ENCODE results near the gene TTC28. TPM values are rescaled to one million over a fixed set of nuclear protein-coding genes. Genes with fewer than 3 reads are reported as not detected.

The TTC28 gene
- total and polyA plus RNA-seq, 2 donors (not counting 3 experiments of a cell fraction or from before 2014, with no cell fraction given) = 16.5 to 51.1 TPM

DNA sequence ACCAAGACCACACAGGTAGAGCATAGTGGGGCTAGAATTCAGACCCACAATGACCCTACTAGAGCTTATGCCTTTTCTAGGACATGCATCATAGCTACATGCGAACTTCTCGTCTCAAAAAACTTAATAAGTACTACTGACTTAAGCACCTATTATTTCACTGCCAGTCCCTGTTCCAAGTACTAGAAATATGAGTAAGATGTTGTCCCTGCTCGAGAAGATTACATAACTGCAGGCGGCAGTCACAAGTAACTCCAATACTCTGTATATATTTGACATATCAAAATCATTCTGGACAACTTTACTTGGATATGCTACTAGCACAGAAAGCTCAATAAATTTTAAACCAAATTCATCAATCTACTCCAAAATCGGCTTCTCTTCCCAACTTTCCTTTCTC is 235.0 kb downstream of the TTC28 start:
- TF ChIP-seq POLR2AphosphoS5 (IDR thresholded peaks at IDR 0.05; ENCODE audit: insufficient read depth, low read depth, low read length) (no peak), JUN (IDR thresholded peaks at IDR 0.05; ENCODE audit: borderline replicate concordance, insufficient read depth, insufficient read length, low read depth) (no peak), FOS (IDR thresholded peaks at IDR 0.05; ENCODE audit: borderline replicate concordance, insufficient read depth, low read length) (no peak), MYC (IDR thresholded peaks at IDR 0.05; ENCODE audit: low read depth, low read length) (no peak), GATA2 (IDR thresholded peaks at IDR 0.05; ENCODE audit: insufficient read depth, insufficient read length, low read depth, low read length) (no peak)
- TF ChIP-seq, protein P1, sequence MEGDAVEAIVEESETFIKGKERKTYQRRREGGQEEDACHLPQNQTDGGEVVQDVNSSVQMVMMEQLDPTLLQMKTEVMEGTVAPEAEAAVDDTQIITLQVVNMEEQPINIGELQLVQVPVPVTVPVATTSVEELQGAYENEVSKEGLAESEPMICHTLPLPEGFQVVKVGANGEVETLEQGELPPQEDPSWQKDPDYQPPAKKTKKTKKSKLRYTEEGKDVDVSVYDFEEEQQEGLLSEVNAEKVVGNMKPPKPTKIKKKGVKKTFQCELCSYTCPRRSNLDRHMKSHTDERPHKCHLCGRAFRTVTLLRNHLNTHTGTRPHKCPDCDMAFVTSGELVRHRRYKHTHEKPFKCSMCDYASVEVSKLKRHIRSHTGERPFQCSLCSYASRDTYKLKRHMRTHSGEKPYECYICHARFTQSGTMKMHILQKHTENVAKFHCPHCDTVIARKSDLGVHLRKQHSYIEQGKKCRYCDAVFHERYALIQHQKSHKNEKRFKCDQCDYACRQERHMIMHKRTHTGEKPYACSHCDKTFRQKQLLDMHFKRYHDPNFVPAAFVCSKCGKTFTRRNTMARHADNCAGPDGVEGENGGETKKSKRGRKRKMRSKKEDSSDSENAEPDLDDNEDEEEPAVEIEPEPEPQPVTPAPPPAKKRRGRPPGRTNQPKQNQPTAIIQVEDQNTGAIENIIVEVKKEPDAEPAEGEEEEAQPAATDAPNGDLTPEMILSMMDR (IDR thresholded peaks at IDR 0.05; ENCODE audit: extremely low read depth in 1 of 2, insufficient read depth in 1 of 2, low read depth in 1 of 2, low read length in 2 of 2) = no peak
- Histone ChIP-seq H4K20me1 (replicated peaks; ENCODE audit: control insufficient read depth, extremely low read depth, insufficient read depth, low read length) (peaks cover 3% of the 10 kb centered on the region), H3K9me1 (replicated peaks; ENCODE audit: control insufficient read depth, extremely low read depth, insufficient read depth, low read length) (no peaks in the 10 kb centered on the region), H3K4me2 (ENCODE audit: insufficient read depth, low read length) (no peak overlapping the region), H2AFZ (ENCODE audit: low read depth, low read length) (no peak overlapping the region), H3K36me3 (ENCODE audit: control insufficient read depth in 2 of 2, extremely low read depth in 1 of 2, insufficient read depth in 2 of 2, low read length in 2 of 2) (no peaks in the 10 kb centered on the region), H3K9me3 (replicated peaks; ENCODE audit: control insufficient read depth, insufficient read depth, low read length) (no peaks in the 10 kb centered on the region), H3K4me3 (replicated peaks in 1 of 3; ENCODE audit: insufficient read depth in 1 of 3, low read depth in 1 of 3, low read length in 3 of 3) (no peak overlapping the region), H3K9ac (replicated peaks; ENCODE audit: extremely low read depth, insufficient read depth, low read length) (no peak overlapping the region), H3K4me1 (ENCODE audit: control insufficient read depth, extremely low read depth, insufficient read depth, low read length) (peaks cover 29% of the 10 kb centered on the region), H3K27ac (ENCODE audit: insufficient read depth, low read depth, low read length) (no peak overlapping the region), H3K27me3 (ENCODE audit: control insufficient read depth in 2 of 2, insufficient read depth in 2 of 2, low read length in 2 of 2) (no peaks in the 10 kb centered on the region), H3K79me2 (ENCODE audit: control insufficient read depth, insufficient read depth, low read length) (no peaks in the 10 kb centered on the region)
- no peak for FAIRE-seq
- intact Hi-C loops (cut with micrococcal nuclease) (no loop called here), dilution Hi-C loops (cut with MboI; ENCODE audit: extremely low pct_ligation_motif_present, low sequenced_read_pairs) (no loop called here)
- no peak for DNase-seq (ENCODE audit: low read depth, low spot score)
- BruUV-seq (replicated peaks) = no TSS peak
- POLR2A ChIA-PET = no interaction called here
- CTCF ChIA-PET = interaction anchor here (0.8 to 1.2 kb wide), 2 partner anchors 8 to 12 kb away, joined by 3 read pairs; no protein-coding TSS in a partner anchor

All from endothelial cell of umbilical vein (primary cell).